Ectodermal cell (in vitro differentiated cells): ENCODE results near the gene SCMH1.

ENCODE experiments used
- H3K27ac ChIP-seq: 2 replicates; pipeline ENCODE4 v1.7.0; 2013; ENCODE audit warnings: mild to moderate bottlenecking, low read depth, low read length; ENCODE audit not compliant: insufficient read depth, poor library complexity, severe bottlenecking
- H3K27me3 ChIP-seq: 2 replicates; pipeline ENCODE4 v1.7.0; 2013; ENCODE audit warnings: mild to moderate bottlenecking, low read length; ENCODE audit not compliant: insufficient read depth, control insufficient read depth, poor library complexity, severe bottlenecking
- H3K36me3 ChIP-seq: one replicate; pipeline ENCODE4 v1.7.0; 2013; ENCODE audit warnings: low read length; ENCODE audit not compliant: control insufficient read depth, insufficient read depth
- H3K4me1 ChIP-seq: one replicate; pipeline ENCODE4 v1.7.0; 2013; ENCODE audit warnings: low read length; ENCODE audit not compliant: control insufficient read depth, insufficient read depth
- H3K4me3 ChIP-seq: 2 replicates; pipeline ENCODE4 v1.7.0; 2013; ENCODE audit warnings: low read depth, low read length, control low read depth; ENCODE audit not compliant: insufficient read depth
- H3K9me3 ChIP-seq: 2 replicates; pipeline ENCODE4 v1.7.0; 2013; ENCODE audit warnings: mild to moderate bottlenecking, low read length, moderate library complexity; ENCODE audit not compliant: control insufficient read depth
- WGBS, 2 experiments: methylation state at CpG; one replicate each; pipeline ENCODE4 v1.1.7; 2013; ENCODE audit warnings: missing lambda C conversion rate in 2 of 2; 5-methylcytosine and 5-hydroxymethylcytosine counted together

SCMH1 gene

DNA sequence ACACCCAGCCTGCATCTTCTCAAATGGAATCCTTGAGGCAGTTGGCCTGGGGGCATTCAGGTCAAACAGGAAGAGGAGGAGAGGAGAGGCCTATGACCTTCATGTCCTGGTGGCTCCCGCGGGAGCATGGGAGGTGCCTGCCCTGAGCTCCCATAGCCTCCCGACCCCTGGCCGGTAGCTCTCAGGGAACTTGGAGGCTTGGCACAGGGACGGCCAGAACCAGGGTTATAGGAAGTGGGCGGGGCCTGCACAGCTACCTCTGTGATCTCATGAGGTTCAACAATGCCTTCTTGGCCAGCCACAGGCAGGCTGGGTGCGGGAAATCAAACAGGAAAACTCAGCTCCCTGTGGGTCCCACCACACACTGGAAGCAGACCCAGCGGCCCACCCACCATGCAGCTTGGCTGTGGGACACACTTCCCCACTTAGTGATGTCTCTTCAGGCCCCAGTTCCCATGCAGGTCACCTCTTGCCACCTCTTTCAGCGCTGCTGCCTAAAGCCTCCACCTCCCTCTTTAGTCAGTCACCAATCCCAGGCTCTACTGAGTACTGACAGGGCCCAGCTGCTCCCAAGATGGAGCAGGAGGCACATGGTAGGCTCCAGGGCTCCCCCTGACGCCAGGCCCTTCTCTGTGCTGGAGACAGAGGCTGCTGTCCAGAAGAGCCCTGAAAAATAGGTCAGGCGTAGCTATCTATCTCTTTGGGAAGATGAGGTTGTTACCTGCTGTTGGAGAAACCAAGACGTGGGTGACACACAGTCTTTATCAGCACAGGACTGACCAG lies 220.4 kb downstream of the SCMH1 start, which contains the start of gene SLFNL1:
Gene SLFNL1, minus strand, starts transcription at position 200 of the 783 bp plus-strand sequence. CDS start 1,065 bp downstream, outside the sequence.
- H3K4me1 ChIP-seq, result peaks cover 21% of the 10 kb centered on the region
- H3K36me3 ChIP-seq, result no peaks in the 10 kb centered on the region
- H3K27me3 ChIP-seq, result no peaks in the 10 kb centered on the region
- H3K27ac ChIP-seq, result no peak within 1 kb of the TSS
- 79 to 81% methylated on average over 12 of the region's 12 CpGs for WGBS, 2 experiments
- no peak within 1 kb of the TSS for H3K4me3 ChIP-seq
- no peaks in the 10 kb centered on the region for H3K9me3 ChIP-seq

DNA sequence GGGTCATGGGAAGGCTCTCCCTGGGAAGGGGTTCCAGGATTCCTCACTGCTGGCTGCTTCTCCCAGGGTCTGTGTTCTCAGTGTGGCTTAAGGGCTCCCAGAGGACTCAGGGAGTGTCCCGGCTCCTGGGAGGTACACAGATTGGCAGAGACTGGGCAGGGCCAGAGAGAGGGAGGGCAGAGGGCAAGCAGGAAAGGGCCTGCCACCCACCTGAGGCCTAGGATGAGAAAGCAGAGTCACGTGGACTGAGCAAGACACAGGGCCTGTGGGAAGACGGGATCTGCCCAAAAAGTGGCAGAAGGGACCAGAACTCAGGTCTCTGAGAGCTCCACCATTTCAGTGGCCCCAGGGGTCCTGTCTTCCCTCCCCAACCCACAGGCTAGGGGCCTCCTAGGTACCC lies 221.5 kb downstream of the SCMH1 start:
- Histone ChIP-seq H3K9me3 (no peaks in the 10 kb centered on the region), H3K36me3 (no peaks in the 10 kb centered on the region), H3K4me3 (no peak overlapping the region), H3K27me3 (no peaks in the 10 kb centered on the region), H3K4me1 (peaks cover 21% of the 10 kb centered on the region), H3K27ac (no peak overlapping the region)
- WGBS, 2 experiments, result 91 to 92% methylated on average over 3 of the region's 3 CpGs

DNA sequence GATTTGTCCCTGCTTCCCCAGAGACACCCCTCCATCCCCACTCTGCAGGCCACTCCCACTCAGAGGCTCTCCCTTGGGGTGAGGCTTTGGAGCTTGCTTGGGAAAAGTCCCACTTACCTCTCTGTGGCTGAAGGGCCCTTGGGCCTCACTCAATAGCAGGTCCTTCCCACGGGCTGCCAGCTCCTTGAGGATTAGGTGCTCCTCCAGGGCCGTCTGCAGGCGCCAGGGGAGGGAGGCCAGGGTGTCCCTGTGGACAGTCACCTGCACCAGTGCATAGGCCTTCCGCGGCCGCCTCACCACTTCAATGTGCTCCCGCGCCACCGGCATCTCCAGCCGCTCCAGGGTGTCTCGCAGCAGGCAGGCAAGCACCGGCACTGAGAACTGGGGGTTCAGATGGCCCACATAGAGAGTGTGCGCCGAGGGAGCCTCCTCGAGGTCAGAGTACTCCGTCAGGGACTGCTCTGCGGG lies 222.0 kb downstream of the SCMH1 start:
- Histone ChIP-seq H3K9me3 (no peaks in the 10 kb centered on the region), H3K4me3 (no peak overlapping the region), H3K27me3 (no peaks in the 10 kb centered on the region), H3K36me3 (no peaks in the 10 kb centered on the region), H3K4me1 (peaks cover 19% of the 10 kb centered on the region), H3K27ac (no peak overlapping the region)
- 94 to 95% methylated on average over 17 of the region's 17 CpGs for WGBS, 2 experiments

DNA sequence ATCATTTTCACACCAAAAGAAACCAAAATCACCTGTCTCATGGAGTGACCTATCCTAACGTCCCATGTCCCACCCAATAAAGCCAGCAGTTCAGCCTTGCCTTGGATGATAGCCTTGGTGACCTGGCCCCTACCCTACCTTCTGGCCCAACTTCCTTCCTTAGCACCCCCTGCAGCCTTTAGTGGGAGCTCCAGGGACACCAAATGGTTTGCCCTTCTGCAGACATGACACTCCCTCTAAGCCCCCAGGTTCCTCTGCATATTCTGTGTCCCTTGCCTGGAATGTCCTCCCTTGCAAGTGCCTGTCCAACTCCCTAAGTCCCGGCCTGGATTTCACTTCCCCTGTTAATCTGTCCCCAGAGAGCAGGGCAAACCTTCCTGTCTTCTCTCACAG lies 222.8 kb downstream of the SCMH1 start:
- WGBS, 2 experiments, result 88 to 91% methylated on average over 2 of the region's 2 CpGs
- no peak overlapping the region for H3K27ac ChIP-seq

DNA sequence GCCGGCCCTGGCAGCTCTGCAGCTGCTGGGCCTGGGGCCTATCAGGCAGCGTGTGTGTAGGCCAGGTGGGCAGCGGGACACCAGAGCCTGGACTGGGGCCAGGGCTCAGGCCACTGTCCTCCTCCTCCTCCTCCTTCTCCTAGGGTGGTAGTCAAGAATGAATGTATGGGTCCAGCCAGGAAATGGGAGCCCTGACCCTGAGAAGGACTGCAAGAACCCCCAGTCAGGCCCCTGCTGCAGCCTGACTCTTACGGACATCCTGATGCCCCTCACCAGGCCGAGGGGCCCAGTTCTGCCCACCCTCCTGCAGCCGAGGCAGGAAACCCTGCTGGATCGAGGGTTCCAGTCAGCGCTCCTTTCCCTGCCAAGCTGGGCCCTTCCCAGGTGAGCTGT lies 224.1 kb downstream of the SCMH1 start:
- no peaks in the 10 kb centered on the region for H3K36me3 ChIP-seq
- WGBS, 2 experiments, result 95% methylated on average over 8 of the region's 8 CpGs

More for the DNA sequence above, 222.8 kb downstream of the SCMH1 start:
- Histone ChIP-seq H3K4me1 (peaks cover 14% of the 10 kb centered on the region), H3K27me3 (no peaks in the 10 kb centered on the region), H3K4me3 (no peak overlapping the region), H3K36me3 (no peaks in the 10 kb centered on the region), H3K9me3 (no peaks in the 10 kb centered on the region)

DNA sequence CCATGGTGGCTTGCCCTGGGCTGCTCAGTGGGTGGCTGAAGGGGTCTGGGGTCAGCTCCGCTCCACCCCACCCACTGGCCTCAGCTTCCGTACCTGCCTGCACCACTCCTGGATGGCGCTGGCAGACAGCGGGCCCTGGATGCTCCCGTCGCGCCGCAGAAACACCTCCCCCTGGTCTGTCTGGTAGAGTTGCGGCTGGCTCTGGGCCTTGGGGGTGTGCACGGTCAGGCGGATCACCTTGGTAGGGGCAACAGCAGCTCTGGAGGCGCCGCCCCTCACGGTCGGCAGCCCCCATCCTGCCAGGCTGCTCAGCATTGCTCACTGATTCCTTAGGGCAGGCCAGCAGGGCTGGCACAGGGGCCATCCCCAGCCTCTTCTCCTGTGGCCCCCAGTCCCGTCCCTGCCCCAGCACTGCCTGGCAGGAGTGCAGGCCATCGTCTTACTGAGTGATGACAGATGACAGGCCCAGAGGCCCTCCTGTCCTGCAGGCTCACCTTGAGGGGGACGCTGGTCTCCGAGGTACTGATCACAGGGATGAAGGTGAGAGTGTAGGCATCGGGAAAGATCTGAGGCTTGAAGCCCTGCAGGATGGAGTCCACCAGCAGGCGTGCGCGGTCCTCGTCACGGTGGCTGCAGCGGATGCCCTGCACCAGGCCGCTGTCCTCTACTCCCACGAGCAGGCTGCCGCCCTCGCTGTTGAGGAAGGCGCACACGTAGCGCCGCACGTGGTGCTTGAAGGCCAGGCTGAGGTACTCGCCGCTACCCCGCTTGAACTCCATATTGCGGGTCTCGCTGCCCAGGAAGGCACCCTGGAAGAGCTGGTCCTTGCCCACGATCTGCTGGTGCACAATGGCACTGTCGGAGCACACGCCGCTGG lies 224.7 kb downstream of the SCMH1 start:
- H3K27ac ChIP-seq, result no peak overlapping the region
- peaks cover 6% of the 10 kb centered on the region for H3K36me3 ChIP-seq

More for the DNA sequence above, 224.1 kb downstream of the SCMH1 start:
- H3K27me3 ChIP-seq, result no peaks in the 10 kb centered on the region
- no peak overlapping the region for H3K27ac ChIP-seq
- H3K4me1 ChIP-seq, result peaks cover 14% of the 10 kb centered on the region
- H3K4me3 ChIP-seq, result no peak overlapping the region
- no peaks in the 10 kb centered on the region for H3K9me3 ChIP-seq

DNA sequence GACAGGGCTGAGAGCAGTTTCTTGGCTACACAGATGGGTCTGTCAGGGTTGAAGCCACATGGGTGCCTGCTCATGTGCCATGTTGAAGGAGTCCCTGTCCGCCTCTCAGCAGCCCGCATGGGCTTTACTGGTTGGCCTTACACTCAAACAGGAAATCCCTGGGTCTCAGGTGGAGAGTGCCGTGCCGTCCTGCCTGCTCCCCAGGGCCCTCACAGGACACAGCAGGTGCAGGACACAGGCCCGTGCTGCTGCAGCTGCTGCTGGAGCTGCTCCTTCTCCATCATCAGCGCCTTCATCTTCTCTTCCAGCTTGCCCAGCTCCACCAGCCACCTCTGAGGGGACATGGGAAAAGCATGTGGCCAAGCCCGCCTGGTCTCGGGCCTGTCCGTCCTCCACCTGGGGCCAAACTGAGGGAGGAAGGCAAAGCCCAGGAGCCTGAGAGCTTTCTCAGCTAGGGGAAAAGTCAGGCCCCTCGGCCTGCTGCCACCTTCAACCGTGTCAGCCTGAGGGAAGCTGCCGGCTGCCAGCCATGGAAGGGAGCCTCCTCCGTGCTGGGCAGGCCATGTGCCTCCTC lies 226.1 kb downstream of the SCMH1 start:
- no peaks in the 10 kb centered on the region for H3K27me3 ChIP-seq
- peaks cover 14% of the 10 kb centered on the region for H3K36me3 ChIP-seq
- H3K27ac ChIP-seq, result no peak overlapping the region
- H3K9me3 ChIP-seq, result no peaks in the 10 kb centered on the region
- WGBS, 2 experiments, result 94 to 97% methylated on average over 13 of the region's 13 CpGs
- peaks cover 5% of the 10 kb centered on the region for H3K4me1 ChIP-seq
- no peak overlapping the region for H3K4me3 ChIP-seq

More for the DNA sequence above, 224.7 kb downstream of the SCMH1 start:
- 96 to 97% methylated on average over 44 of the region's 44 CpGs for WGBS, 2 experiments
- H3K4me3 ChIP-seq, result no peak overlapping the region
- no peaks in the 10 kb centered on the region for H3K9me3 ChIP-seq
- no peaks in the 10 kb centered on the region for H3K27me3 ChIP-seq
- peaks cover 14% of the 10 kb centered on the region for H3K4me1 ChIP-seq

DNA sequence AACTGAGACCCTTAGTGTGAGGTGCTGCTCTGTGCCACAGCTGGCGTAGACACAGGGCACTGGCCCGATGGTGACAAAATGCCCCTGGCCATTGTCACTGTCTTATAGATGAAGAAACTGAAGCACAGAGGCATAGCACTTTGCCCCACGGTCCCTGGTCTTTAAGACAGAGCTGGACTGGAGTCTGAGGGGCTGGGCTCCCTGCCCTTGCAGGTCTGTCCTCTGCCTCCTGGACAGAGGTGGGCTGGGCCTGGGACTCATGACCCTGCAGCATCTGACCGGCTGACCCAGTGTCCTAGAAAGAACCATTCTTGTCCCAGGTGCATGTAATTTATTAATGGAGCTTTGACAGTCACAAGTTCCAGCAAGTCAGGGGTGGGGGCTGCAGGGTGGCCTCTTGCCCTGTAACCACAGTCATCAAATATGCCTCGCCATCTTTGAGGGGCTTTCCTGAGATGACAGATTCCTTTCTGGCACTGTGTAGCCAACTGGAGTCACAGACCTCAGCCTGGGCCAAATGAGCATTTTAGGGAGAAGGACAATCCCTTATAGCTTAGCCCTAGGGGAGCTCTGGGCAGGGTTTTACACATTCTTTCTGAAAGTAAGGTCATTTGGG lies 226.7 kb downstream of the SCMH1 start:
- Histone ChIP-seq H3K36me3 (peaks cover 17% of the 10 kb centered on the region), H3K9me3 (no peaks in the 10 kb centered on the region), H3K27me3 (no peaks in the 10 kb centered on the region), H3K4me1 (no peaks in the 10 kb centered on the region), H3K4me3 (no peak overlapping the region), H3K27ac (no peak overlapping the region)
- WGBS, 2 experiments, result 94% methylated on average over 5 of the region's 5 CpGs

DNA sequence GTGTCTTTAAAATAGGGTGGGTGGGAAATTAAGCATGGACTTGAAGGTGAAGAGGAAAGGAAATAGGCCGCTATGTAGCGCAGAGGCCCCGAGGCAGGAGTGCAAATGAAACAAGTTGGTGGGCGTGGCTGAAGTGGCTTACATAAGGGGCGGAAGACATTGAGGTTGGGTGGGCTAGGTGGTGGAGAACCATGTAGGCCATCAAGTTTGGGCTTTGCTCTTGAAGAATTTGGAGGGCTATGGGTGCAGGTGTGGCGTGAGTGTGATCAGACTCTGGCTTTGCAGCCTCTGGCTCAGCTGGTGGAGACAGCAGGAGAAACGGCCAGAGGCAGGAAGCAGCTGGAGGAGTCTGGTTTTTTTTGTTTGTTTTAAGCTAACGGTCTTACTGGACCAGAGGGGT lies 227.2 kb downstream of the SCMH1 start:
- Histone ChIP-seq H3K4me1 (no peaks in the 10 kb centered on the region), H3K27me3 (no peaks in the 10 kb centered on the region), H3K36me3 (peaks cover 21% of the 10 kb centered on the region), H3K9me3 (no peaks in the 10 kb centered on the region), H3K4me3 (no peak overlapping the region), H3K27ac (no peak overlapping the region)
- 95 to 96% methylated on average over 8 of the region's 8 CpGs for WGBS, 2 experiments
